NCI-H2081 treated with DMSO at 0.1 percent for 48 hours (cell line): Measurements from ENCODE around the gene WDR1.
"Not testable (repeated sequence)": the region's sequence is repeated elsewhere in the genome, so short reads cannot be mapped to it uniquely, and the experiment has no call there.

Experiments used
- DNase-seq: peaks from one replicate; lab custom pipeline; 2025; lab: John Stamatoyannopoulos, UW

Gene WDR1

DNA sequence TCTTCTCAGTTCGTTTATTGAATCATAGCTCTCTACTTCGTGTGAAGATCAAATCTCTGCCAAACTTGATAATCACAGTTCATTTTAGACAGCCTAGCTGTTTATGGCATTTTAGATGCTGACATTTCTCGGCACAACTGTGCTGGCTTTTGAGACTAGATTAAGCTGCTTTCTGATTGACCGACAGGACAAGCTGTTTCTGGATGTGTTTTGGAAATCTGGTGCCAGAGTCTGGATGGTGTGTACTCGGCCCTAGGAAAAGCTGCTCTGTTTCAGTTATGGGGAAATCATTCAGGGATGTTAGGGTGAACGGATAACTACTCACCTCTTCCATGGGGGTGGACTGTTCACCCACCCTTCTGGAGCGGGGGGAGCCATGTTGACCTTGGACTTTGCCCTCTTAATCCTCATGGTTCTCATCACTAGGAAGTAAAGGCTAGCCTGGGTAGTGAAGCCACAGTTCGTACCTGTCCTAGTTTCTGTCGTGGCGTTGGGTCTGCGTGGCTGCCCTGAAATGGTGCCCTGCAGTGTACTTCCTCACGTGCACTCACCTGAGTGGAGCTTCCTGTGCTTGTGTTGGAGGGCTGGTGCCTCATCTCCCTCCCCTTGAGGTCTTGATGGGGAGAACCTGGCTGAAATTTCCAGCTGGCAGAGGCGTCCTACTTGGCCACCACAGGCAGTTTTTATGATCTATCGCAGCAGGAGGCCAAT is 13.7 kb upstream of the WDR1 start:
- no peak for DNase-seq

DNA sequence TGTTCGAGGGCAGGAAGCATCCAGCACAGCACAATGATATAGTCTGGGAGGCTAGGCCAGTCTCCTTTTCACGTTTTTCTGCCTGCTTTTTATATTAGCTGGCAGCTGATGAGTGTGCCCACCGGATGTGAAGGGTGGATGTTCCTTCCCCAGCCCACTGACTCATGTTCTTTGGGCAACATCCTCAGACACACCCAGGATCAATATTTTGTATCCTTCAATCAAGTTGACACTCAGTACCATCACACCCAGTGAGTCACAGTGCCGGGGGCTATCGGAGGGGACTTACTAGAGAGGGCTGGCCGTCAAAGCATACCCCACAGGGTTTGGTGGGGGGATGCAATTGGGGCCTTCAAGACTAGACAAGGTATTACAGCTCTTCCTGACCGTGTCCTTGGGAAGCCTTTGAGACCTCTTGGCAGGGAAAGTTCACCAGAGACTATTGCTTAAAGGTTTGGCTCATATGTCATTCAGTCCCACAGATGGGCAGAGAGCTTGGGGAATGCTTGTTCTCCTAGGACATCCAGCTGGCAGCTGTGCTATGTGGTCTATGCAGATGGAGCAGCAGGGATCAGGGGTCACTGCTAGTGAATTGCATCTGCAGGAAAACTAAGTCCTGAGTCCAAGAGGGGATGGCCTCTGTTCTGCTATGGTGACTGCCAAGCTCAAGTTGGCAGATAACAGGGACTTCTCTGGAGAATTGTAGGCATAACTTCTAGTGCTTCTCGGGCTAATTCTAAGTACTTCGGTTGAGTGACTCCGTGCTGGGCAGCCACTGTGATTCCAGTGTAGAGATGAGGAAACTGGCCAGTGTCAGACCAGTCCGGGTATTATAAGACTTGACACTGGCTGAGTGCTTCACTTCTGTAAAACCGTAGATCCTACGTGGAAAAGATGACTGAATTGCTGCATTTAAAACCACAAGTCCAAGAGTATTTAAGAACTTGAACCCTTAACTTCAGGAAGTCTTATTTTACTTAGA is 12.9 kb upstream of the WDR1 start:
- no peak for DNase-seq

DNA sequence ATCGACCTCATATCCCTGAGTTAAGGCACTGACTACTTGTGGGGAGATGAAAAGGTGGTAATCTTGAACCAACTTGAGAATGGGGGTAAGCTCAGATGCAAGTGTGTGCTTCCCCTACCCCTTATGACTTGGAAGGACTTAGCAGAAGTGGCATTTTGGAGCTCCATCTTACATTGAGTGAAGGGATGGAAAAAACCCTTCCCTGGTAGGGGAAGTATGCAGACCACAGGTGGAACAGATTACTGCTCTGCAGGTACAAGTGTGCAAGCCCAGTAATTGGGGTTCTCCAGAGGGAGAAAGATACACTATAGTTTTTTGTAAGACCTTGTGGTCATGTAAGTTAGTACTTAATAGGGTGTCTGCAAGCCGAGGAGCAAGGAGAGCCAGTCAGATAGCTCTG is 12.2 kb upstream of the WDR1 start:
- no peak for DNase-seq

DNA sequence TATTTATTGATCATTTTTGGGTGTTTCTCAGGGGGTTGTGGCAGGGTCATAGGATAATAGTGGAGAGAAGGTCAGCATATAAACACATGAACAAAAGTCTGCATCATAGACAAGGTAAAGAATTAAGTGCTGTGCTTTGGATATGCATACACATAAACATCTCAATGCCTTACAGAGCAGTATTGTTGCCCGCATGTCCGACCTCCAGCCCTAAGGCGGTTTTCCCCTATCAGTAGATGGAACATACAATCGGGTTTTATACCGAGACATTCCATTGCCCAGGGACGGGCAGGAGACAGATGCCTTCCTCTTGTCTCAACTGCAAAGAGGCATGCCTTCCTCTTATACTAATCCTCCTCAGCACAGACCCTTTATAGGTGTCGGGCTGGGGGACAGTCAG is 10.9 kb upstream of the WDR1 start:
- not testable (repeated sequence) for DNase-seq

DNA sequence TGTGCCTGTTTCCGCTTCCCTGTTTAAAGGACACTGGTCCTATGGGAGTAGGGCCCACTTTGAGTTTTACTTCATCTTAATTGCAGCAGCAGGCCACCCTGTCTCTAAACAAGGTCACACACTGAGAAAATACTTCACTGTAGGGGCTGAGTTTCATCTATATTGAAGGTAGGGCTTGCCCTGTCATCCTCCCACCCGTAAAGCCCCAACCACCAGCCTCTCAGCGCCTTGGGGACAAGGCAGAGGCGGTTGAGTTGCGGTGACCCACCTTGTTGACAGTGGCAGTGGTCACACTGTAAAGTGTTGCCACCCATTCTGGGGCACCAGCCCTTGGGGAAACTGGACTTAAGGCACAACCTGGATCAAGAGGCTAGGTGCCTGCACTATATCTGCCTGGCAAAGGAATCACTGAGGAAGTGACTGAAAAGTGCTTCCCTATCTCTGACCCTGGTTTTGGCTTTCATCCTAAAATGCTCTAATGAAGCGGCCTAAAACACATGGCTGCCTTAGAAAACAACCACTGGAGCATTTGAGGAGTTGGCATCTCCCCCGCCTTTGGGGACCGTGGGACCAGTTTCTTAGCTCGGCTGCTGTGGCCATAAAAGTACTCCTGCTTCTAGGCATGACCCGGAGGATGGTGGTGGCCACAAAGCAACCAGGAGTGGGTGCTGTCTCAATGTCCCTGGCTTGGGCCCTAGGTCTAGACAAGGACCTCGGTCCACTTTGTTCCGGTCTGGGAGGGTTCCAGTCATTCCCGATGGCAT is 7.8 kb upstream of the WDR1 start:
- DNase-seq: no peak

DNA sequence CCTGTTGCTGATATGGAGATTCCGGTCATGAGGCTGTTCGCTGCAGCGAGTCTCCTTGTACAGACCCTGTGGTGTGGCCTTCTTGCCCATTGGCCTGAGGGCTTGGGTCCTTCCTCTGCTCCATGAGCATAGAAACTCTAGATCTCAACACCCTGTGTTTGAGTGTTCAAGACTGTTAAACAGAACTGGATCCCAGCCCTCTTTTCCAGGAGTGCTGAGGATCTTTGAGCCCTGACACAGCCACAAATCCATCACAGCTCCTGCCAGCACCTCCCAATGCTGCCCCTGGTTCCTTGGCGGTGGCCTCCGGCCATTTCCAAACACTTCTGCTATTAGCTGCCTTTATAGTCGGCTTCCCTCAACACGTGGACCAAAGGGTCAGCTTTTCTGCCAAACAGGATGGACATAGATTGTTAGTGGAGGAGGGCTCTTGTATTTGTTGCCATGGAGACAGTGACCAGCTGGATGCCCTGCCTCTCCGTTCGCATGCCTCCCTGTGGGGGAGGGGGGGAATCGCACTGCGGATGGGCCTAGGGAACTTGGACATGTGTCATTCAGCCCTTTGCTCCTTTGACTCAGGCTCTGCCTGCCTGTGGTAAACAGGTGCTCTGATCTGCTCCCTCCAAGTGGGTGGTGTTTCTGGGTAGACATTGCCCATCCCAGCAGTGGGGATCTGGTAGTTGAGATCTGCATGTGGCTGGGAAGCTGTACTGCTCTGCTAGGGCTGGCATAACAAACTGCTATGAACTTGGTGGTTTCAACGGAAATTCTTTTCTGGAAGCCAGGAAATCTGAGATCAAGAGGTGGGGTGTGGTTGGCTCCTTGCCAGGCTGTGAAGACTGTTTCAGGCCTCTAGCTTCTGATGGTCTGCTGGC is 6.9 kb upstream of the WDR1 start:
- DNase-seq: no peak

DNA sequence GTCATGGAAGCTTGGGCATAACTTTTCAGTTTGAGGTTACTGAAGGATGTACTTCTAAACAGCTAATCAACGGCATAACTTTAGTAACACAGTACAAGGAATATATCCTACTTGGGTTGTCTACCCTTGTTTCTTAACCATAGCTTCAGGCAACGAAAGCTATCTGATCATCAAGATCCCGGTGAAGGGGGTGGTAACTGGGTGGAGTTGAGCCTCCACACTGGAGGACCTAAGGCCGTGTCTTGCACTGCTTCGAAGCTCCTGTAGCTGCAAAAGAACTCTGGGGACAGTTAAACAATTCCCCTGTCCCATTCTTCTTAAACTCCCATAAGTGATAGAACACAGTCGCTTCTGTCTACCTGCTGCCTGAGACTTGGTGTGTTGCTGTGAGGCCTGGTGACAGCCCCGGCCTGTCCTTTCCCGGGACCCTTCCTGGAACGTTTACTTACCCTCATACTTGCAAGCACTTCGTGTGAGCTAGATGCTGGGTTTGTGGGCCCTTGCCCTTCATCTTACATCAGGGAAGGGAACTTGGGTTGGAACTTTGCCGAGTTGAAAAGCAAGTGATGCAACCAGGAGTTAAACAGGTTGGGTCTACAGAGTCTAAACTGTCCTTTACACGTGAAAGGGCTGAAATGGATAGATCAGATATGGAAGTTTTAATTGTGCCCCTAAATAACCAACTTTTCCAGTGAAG is 5.8 kb upstream of the WDR1 start:
- DNase-seq: no peak

DNA sequence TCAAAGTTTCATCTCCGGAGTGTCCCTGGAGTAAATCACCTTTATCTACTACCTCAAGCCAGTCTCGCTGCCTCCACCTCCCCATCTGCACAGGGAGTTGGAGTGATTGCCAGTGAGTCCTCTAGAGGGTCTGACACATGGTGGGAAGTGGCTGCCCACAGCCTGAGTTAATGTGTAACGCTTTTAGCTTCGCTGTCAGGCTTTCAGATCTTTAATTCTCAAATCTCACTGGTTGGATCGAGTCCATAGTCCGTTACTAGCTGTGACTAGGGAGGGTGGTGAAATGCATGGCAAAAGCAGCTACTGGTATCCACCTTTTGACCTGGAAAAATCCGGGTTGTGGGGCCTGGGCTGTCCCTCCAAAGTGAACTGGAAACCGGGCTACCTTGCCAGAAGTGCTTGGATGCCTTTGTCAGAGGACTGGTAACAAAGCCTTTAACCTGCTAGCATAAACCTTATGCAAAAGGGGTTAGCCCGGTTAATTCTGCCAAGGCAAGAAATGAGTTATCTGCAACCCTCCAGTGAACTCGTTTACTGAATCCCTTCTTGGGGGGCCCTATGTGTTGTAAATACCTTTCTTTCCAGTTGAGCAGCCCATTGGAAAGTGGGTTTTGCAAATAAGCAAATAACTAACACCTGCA is 5.1 kb upstream of the WDR1 start:
- no peak for DNase-seq

DNA sequence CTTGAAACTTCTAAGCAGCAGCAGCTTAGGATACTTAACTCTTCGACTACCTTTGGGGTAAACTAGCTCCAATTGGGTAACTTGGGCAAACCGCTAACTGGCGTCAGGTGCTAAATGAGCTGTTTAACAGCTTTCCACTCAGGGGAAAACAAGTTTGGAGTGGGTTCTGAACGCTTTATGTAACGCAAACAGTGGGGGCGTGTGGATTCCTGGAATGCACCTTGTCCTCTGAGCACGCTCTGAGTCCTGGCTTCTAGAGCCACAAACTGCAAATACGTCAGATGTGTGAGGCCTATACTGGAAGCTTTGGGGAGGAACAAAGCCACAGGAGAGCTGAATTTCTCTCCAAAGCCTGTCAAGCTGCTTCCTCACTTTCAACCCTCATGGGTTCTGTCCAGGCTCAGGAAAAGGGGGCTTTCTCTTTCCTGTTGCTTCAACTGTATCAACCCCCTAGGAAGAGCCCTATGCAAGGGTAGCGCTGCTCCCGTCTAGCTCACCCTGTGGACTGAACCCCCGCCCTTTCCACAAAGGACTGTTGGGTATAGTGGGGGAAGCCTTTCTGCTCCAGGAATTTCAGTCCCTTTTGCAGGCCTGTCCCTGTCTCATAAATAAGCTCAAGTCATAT is 4.5 kb upstream of the WDR1 start:
- no peak for DNase-seq

DNA sequence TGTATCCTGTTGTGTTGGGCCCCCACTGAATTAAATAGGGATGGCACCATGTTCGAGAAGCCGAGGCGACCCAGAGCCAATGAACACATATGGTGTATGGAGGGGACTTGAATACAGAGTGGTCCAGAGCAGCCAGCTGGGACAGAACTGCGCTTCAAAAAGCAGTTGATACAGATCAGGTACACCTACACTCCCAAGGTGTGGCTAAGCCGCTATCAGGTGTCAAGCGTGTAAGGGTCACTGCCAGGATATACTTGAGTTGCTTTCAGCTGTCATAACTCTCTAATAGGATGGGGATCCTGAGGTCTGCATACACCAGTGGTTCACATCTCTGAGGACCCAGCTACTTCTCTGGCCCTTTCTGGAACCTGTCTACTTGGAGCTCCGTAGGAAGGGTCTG is 3.2 kb upstream of the WDR1 start:
- no peak for DNase-seq

DNA sequence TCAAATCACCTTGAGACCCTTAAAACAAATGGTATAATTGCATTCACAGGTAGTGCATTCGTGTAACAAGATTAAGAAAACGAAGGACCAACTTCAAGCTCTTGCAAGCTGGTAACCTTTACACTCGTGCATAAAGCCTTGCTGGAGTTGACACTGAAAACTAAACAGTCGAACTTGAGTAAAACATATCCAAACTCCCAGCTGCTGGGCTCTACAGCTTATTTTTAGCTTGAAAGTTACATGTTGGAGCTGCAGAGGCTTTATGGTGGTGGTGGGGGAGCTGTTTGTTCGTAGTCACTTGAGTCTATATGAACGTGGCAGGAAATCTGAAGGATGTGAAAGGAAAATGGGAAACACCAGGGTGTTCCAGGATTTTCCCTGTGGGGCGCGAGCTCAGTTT is 2.7 kb upstream of the WDR1 start:
- no peak for DNase-seq

DNA sequence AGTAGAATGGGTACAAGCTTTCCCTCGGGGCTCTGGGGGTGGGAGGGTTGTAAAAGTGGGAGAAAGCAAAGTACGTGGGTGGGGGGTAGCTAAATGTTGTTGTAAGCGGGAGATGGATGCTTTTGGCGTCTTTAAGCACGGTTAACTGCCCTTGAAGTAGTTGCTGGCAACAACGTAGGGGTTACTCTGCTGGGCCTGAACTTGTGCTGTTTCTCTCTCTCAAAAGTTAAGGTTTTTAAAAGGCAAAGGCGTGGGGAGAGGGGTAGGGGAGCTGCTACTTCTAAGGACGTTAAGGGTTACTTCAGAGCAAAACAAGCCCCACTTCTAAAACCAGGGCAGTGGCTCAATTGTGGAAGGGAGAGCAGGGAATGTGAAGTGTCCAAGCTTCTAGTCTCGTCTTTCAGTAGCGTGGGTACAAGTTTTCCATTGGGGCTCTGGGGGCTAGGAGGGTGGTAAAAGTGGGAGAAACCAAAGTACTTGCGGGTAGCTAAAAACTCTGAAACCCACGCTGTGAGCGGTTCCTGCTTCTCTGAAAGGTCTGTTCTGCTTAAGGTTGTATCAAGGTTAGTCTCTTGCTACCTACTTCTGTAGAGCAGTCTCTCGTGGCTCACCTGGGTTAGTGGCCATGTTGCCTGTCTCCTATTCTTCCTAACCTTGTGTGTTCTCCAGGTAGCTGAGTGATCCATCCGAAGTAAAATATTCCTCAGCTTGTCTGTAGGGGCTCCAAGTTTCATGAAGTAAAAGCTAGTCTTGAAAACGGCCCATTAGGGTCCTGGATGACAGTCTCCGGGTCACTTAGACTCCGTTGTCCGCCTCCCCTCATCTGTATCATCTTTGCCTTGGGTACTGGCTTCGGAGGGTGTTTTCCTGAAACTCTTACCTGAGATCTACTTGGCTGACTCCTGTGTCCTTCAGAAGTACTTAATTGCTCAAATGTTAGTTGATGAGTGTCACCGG is 1.7 kb upstream of the WDR1 start:
- no peak for DNase-seq

DNA sequence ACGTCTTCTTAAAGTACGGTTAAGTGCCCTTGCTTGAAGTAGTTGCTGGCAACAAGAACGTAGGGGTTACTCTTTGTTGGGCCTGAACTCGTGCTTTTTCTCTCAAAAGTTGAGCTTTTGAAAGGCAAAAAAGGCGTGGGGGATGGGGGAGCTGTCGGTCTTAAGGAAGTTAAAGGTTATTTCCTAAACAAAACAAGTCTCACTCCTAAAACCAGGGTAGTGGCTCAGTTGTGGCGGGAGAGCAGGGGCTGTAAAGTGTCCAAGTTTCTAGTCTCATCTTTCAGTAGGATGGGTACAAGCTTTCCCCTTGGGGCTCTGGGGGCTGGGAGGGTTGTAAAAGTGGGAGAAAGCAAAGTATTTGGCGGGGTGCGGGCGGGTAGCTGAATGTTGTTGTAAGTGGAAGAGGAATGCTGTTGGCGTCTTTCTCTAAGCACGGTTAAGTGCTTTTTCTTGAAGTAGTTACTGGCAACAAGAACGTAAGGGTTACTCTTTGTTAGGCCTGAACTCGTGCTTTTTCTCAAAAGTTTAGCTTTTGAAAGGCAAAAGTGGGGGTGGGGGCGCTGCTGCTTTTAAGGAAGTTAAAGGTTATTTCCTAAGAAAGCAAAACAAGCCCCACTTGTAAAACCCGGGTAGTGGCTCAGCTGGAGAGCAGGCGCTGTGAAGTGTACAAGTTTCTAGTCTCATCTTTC is 904 bp upstream of the WDR1 start:
- no peak for DNase-seq

DNA sequence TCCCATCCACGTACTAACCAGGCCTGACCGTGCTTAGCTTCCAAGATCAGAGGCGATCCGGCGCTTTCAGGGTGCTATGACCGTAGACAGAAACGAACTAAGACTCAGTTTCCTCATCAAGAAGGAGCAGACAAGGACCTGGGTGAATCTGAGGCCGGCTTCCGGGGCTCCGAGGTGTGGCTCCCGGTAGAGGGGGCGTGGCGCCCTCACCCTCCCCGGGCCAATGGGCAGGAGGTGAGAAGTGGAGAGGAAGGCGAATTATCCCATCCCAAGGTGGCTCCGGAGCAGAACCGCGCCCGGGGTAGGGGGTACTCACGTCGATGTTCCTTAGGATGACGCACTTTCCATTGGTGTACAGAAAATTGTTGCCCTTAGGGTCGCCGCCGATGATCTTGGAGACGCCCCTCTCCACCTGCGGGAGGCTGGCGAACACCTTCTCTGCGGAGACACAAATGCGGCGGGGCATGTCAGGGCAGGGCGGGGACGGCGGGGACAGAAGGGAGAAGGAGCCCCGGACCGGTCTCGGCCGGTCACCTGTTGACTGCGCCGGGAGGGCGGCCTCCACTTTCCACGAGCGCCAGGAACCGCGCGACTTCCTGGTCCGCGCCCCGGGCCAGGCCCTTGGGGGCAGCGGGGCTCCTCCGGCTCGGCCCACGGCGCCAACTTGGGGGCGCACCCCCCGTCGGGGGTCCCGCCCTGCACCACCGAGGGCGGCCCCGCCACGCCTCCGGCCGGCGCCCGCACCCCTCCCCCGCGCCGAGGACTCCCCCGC is 616 bp downstream of the WDR1 start:
- DNase-seq: no peak

DNA sequence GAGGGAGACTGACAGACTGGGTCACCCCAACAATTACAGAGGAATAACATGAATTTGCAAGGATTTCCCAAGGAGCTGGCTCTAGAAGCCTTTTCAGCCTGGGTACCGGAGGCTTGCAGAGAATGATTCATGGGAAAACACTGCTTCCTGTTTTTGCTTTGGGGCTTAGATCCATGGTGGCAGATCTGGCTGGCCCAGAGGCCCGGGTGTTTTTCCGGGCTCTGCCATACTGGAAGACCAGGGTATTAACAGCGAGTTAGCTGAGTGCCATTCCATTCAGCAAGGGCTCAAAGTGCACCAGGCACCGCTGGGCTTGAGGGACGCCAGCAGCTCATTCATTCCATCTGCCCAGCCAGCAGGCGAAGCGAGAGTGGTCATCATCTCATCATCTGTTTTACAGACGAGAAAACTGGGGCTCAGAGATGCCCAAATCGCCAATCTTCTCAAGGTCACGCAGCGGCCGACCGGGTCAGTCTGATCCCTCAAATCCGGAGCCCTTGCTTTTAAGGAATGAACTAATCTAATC is 1.3 kb downstream of the WDR1 start:
- DNase-seq: no peak

DNA sequence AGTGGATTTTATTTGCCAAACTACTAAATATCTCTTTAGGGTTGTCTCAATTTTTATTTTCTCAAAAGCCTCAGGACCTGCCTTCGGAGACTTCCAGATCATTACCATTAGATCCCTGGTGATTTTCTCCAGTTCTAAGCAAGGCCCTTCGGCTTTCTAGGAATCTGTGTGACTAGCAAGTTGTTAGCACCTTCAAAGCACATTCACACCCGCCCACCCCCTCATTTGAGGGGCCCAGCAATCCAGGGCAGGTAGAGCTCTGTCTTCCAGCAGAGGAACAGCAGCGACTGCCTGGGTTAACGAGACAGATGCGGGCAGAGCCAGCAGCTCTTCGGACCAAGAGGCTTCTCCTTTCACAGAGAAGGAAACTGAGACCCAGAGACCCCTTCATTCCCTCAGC is 2.0 kb downstream of the WDR1 start:
- no peak for DNase-seq

DNA sequence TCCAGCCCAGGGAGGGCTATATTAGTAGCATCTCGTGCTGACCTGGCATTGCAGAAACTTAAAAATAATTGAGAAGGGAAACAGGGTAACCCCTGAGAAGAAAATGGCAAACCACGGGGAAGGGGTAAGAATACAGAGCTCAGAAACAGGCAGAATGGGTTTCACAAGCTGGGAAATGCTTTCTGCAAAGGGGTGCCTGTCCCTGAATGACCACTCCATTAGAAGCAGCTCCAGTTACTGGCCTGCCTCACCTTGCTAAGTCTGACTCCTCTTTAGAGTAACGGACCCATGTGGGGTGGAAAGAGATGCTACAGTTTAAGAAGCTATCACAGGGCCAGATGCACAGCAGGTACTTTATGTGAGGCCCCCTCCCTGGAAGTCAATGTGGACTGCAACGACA is 2.5 kb downstream of the WDR1 start:
- no peak for DNase-seq
